Activated T-cell treated with anti-CD3 and anti-CD28 coated beads, Interleukin-2, amount 50 U/mL, for 72 hours (primary cell): Measurements from ENCODE around the gene GSTO2. TPM values are rescaled to one million over a fixed set of nuclear protein-coding genes. Genes with fewer than 3 reads are reported as not detected.

Experiments used
- ATAC-seq, 2 donors: fragments of 150-1000 bp; cut with Tn5 transposase; replicated peaks in 1 of 2; 2 replicates each; pipeline ENCODE4 v1.10.0; 2021; ENCODE audit warnings: moderate library complexity in 2 of 2, mild to moderate bottlenecking in 1 of 2
- DNase-seq, 2 donors: peaks; one replicate each; pipeline ENCODE4 v3.0.0; 2021 to 2022; ENCODE audit warnings: mixed read lengths in 1 of 2
- H3K27ac Mint-ChIP-seq: one replicate; pipeline ENCODE4 v1.8.0; 2022; ENCODE audit warnings: mild to moderate bottlenecking, moderate library complexity, mixed read lengths
- H3K27me3 Mint-ChIP-seq: one replicate; pipeline ENCODE4 v1.8.0; 2022; ENCODE audit warnings: low read depth, mixed read lengths
- H3K36me3 Mint-ChIP-seq, 2 donors: one replicate each; pipeline ENCODE4 v1.8.0; 2022; ENCODE audit warnings: mixed read lengths in 2 of 2, mild to moderate bottlenecking in 1 of 2; ENCODE audit not compliant: insufficient read depth in 2 of 2
- H3K4me1 Mint-ChIP-seq: one replicate; pipeline ENCODE4 v1.8.0; 2022; ENCODE audit warnings: low read depth, mixed read lengths
- H3K4me3 Mint-ChIP-seq, 2 donors: one replicate each; pipeline ENCODE4 v1.8.0; 2022; ENCODE audit warnings: mild to moderate bottlenecking in 2 of 2, mixed read lengths in 2 of 2, moderate library complexity in 2 of 2
- H3K9me3 Mint-ChIP-seq, 2 donors: one replicate each; pipeline ENCODE4 v1.8.0; 2022; ENCODE audit warnings: mixed read lengths in 2 of 2
- total RNA-seq, 2 donors: library from RNA; stranded (reverse); gene quantifications; one replicate each; pipeline ENCODE4 v1.2.3, GENCODE V29; 2022

Gene GSTO2
- total RNA-seq, 2 donors from 2014 or later = 6.8 to 9.5 TPM

DNA sequence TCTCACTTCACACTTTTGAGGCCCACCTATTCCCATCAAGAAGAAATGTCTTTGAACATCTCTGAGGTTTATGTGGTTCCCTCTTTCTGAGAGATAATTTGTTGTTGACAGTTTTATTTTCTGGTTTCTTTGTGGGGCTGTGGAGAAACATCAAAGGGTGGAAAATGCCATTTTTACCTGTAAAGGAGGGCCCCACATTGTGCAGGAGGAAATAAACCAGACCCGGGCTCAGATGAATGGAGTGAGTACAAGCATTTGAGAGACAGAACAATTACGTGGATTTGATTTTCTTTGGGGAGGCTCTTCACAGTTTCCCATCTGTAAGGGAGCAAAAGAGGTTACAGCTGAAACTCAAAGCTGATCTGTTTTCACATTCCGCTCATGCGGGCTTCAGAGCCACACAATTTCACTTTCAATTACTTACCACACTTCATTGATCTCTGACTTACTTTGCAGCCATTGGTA lies 39.5 kb downstream of the GSTO2 start:
- Mint-ChIP-seq H3K36me3 (peaks cover 0 to 13% of the 10 kb centered on the region in 2 donors), H3K27me3 (peaks cover 14% of the 10 kb centered on the region), H3K4me1 (peaks cover 63% of the 10 kb centered on the region), H3K9me3 (no peaks in the 10 kb centered on the region), H3K4me3 (peak overlapping the region; percentile 63 to 67), H3K27ac (peak overlapping the region; percentile 21)
- DNase-seq (peak; percentile 35 to 39), ATAC-seq (peak; percentile 71 to 81)

DNA sequence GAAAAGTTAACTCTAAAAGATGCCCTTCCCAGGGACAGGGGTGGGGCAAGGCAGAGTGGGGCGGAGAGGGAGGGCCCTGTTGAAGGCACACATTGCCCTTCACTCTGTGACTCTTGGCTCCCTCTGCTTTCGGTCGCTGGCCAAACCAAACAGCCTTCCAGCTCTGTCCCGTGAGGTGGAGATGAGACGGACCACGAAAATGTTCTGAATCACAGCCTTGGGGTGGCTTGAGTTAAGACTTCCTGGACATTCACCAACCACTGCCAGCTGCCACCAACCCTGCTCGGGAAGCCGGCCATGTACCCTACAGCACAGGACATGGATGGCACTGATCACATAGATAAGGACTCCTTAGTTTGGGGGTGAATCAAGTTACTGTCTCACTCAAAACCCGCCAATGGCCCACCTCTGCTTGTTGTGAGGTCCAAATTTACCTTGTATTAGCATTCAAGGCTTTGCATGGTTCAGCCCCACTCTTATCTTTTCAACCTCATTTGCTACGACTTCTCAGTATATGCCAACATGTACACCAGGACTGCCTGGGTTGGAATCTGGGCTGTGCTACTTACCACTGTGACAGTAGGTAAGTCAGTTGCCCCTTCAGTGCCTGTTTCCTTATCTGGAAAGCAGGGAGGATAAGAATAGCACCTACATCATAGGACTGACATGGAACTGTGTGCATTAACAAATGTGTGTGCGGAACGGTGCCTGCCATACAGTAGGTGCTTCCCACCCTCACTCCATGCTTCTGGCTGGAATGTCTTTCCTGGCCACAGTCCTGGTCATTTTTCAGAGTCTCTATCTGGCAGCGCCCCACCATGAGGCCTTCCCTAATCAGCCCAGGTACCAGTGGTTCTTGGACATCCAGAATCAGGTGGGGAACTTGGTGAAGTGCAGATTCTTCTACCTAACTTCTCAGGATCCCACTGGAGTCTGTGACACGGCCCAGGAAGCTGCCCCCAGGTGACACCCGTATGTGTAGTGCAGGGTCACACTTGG lies 41.3 kb downstream of the GSTO2 start:
- H3K27ac Mint-ChIP-seq = no peak overlapping the region
- H3K4me1 Mint-ChIP-seq = peaks cover 58% of the 10 kb centered on the region
- no peaks in the 10 kb centered on the region for H3K9me3 Mint-ChIP-seq
- ATAC-seq = no peak
- peaks cover 14% of the 10 kb centered on the region for H3K27me3 Mint-ChIP-seq
- H3K36me3 Mint-ChIP-seq = peaks cover 0 to 13% of the 10 kb centered on the region in 2 donors
- DNase-seq = no peak
- no peak overlapping the region for H3K4me3 Mint-ChIP-seq

GRCh38 chr10:104311184-104311720 lies 42.3 kb downstream of the GSTO2 start:
- ATAC-seq = no peak
- Mint-ChIP-seq H3K27me3 (peaks cover 7% of the 10 kb centered on the region), H3K9me3 (no peaks in the 10 kb centered on the region), H3K36me3 (peaks cover 0 to 14% of the 10 kb centered on the region in 2 donors), H3K27ac (no peak overlapping the region), H3K4me3 (no peak overlapping the region), H3K4me1 (peaks cover 49% of the 10 kb centered on the region)
- DNase-seq = no peak

DNA sequence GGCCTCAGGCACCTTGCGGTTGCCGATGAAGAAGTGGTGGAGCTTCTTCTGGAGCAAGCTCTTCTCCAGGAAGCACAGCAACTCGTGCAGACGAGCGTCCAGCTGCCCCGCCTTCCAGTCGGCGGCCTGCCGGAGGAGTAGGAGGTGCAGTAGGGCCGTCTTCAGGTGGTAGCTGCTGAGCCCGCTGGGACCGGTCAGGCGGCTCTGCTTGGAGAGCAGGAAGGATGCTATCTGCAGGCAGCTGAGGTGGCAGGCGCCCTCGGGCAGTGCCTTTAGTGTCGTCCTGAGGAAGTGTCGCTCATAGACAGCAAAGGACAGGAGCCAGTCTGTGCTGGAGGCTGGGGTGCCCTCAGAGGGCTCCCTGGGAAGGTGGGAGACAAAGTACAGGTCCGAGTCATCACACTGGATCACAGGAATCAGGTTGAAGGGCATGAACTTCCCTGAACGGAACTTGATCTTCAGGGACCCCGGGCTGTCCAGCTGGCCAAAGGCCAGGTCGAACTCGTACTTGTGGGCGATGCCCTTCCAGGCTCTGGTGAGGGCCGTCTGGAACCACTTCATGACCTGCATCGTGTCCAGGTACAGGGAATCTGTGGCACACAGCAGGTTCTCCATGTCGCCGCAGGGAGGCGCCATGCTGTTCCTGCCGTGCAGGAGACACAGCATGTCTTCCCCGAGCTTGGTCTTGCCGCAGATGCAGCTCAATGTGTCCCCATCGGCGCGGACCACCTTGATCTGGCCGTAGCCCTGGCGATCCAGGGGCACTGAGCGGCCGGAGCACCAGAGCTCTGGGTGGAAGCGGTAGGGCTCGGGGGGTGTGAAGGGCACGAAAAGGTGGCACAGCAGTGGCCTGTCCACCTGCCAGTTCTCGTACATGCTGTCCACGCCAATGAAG lies 45.9 kb downstream of the GSTO2 start:
- Mint-ChIP-seq H3K36me3 (peaks cover 0 to 14% of the 10 kb centered on the region in 2 donors), H3K27me3 (no peaks in the 10 kb centered on the region), H3K4me3 (no peak overlapping the region), H3K9me3 (no peaks in the 10 kb centered on the region), H3K27ac (no peak overlapping the region), H3K4me1 (peaks cover 29% of the 10 kb centered on the region)
- DNase-seq (no peak), ATAC-seq (no peak)

GRCh38 chr10:104315486-104315921 lies 46.5 kb downstream of the GSTO2 start:
- H3K4me1 Mint-ChIP-seq = peaks cover 23% of the 10 kb centered on the region
- DNase-seq = no peak

GRCh38 chr10:104316321-104317099 lies 47.5 kb downstream of the GSTO2 start:
- DNase-seq (no peak), ATAC-seq (no peak)
- no peak overlapping the region for H3K4me3 Mint-ChIP-seq
- H3K9me3 Mint-ChIP-seq = no peaks in the 10 kb centered on the region
- peaks cover 0 to 14% of the 10 kb centered on the region in 2 donors for H3K36me3 Mint-ChIP-seq
- no peak overlapping the region for H3K27ac Mint-ChIP-seq
- peaks cover 17% of the 10 kb centered on the region for H3K4me1 Mint-ChIP-seq
- no peaks in the 10 kb centered on the region for H3K27me3 Mint-ChIP-seq

More at GRCh38 chr10:104315486-104315921, 46.5 kb downstream of the GSTO2 start:
- Mint-ChIP-seq H3K27ac (no peak overlapping the region), H3K27me3 (no peaks in the 10 kb centered on the region), H3K36me3 (peaks cover 0 to 14% of the 10 kb centered on the region in 2 donors), H3K9me3 (no peaks in the 10 kb centered on the region), H3K4me3 (no peak overlapping the region)
- no peak for ATAC-seq

- H3K9me3 Mint-ChIP-seq = no peaks in the 10 kb centered on the region
- DNase-seq (no peak), ATAC-seq (no peak)
- H3K27me3 Mint-ChIP-seq = no peaks in the 10 kb centered on the region
- peaks cover 0 to 11% of the 10 kb centered on the region in 2 donors for H3K36me3 Mint-ChIP-seq
- H3K4me1 Mint-ChIP-seq = peaks cover 24% of the 10 kb centered on the region
- H3K4me3 Mint-ChIP-seq = no peak overlapping the region
- H3K27ac Mint-ChIP-seq = no peak overlapping the region
Measured at GRCh38 chr10:104317269-104317710, 48.3 kb downstream of the GSTO2 start.

DNA sequence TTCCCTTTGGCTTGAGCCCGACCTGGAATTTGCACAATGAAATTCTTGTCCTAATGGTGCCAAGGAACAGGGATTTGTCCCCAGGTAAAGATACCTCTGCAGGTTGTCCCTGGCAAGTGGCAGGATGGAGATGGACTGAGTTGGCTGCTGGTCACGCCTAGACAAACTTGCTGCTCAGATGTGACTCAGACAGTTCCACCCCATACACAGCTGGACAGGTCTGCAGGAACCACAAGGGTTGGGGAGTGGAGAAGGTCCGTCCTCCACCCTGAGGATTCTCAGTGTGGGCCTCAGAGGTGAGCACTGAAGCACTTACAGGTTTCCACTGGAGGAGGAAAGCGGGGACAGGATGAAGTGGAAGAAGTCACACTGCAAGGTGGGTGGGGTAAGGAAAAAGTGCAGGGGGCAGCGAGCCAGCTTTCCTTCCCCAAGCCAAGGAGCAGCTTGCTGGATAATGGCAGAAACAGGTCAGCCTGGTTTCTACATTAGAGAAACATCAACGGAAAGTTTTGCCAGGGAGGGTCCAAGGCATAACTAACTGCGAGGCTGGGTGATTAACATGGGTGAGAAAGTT lies 48.8 kb downstream of the GSTO2 start:
- ATAC-seq = no peak
- Mint-ChIP-seq H3K27ac (no peak overlapping the region), H3K9me3 (no peaks in the 10 kb centered on the region)

GRCh38 chr10:104318326-104318725 lies 49.3 kb downstream of the GSTO2 start:
- DNase-seq (no peak), ATAC-seq (no peak)
- peaks cover 35% of the 10 kb centered on the region for H3K4me1 Mint-ChIP-seq
- no peak overlapping the region for H3K27ac Mint-ChIP-seq
- H3K27me3 Mint-ChIP-seq = no peaks in the 10 kb centered on the region
- H3K4me3 Mint-ChIP-seq = no peak overlapping the region
- peaks cover 0 to 5% of the 10 kb centered on the region in 2 donors for H3K36me3 Mint-ChIP-seq
- H3K9me3 Mint-ChIP-seq = no peaks in the 10 kb centered on the region

More for the DNA sequence above, 48.8 kb downstream of the GSTO2 start:
- Mint-ChIP-seq H3K4me1 (peaks cover 30% of the 10 kb centered on the region), H3K4me3 (no peak overlapping the region), H3K36me3 (peaks cover 0 to 9% of the 10 kb centered on the region in 2 donors), H3K27me3 (no peaks in the 10 kb centered on the region)
- no peak for DNase-seq

DNA sequence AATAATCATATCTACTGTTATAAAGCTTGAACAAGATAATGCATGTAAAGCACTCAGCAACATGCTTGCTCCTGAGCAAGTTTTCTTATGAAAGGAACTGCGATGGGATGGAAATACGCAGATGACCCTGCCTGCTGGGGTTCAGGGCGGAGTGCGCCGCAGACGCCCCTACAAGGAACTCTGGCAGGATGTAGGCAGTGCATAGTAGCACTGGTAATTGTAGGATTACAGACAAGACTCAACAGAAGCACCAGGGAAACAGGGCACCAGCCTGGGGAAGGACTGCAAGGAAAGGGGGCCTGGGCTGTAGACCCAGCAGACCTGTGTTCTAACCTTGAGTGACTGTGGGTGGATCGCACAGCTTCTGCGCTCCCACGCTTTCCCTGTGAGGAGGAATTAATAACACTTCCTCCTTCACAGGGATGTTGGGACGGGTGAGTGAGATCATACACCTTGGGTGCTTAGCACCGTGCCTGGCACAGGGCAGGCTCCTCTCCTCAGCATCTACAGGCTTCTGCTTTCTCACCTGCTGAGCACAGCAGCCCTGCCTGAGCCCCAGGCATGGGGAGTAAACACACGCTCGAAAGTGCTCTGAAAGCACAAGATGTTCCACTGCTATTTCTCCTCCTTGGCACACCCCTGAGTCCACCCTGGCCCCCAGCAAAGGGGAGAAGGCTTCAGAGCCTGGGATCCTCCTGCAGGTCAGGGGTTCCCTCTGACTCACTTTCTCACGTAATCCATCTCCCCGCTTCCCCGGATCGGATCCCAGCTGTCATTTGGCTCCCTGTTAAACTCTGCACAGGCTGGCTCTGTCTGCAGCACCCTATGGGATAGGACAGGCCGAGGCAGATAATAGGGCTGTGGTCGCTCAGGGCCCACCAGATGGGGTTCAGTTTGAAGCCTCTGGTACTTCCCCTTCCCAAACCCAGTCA lies 50.1 kb downstream of the GSTO2 start:
- H3K9me3 Mint-ChIP-seq = no peaks in the 10 kb centered on the region
- peak overlapping the region; percentile 42 for H3K27ac Mint-ChIP-seq
- DNase-seq = no peak
- peaks cover 0 to 5% of the 10 kb centered on the region in 2 donors for H3K36me3 Mint-ChIP-seq
- peaks cover 42% of the 10 kb centered on the region for H3K4me1 Mint-ChIP-seq
- no peak overlapping the region for H3K4me3 Mint-ChIP-seq
- no peaks in the 10 kb centered on the region for H3K27me3 Mint-ChIP-seq
- ATAC-seq = peak in 1 of 2 donors; percentile 11

- Mint-ChIP-seq H3K27me3 (no peaks in the 10 kb centered on the region), H3K9me3 (no peaks in the 10 kb centered on the region), H3K36me3 (peaks cover 3 to 5% of the 10 kb centered on the region in 2 donors), H3K4me3 (no peak overlapping the region), H3K4me1 (peaks cover 64% of the 10 kb centered on the region), H3K27ac (peak overlapping the region; percentile 95)
- ATAC-seq (no peak), DNase-seq (no peak)
Measured at GRCh38 chr10:104321226-104321625, 52.2 kb downstream of the GSTO2 start.
